CD4-positive, alpha-beta T cell treated with Interleukin-15 for 1 hour (primary cell): ENCODE data around the gene RAC2.
A peak's percentile ranks its signal among the peaks of the same experiment; 100 is the strongest.

ENCODE experiments used
- DNase-seq: peaks from one replicate; pipeline ENCODE4 v3.0.0-alpha.2; 2020

The RAC2 gene

DNA sequence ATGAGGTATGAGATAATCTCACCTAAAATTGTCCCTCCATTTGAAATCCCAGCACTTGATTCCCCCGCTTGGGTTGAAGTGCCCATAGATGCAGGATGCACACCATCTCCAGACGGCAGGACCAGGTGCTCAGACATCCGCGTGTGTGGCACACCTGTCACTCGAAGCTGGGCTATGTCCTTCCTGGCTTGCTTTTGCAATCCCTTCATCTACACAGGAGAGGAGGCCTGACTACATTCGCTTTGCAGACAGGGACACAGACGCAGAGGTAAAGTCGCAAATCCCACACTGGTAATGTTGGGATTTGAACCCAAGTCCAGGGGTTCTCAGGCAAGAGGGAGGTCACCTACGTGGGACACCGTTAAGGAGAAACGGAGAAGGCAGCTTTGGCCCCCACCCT is 31.1 kb upstream of the RAC2 start:
- DNase-seq = no peak

DNA sequence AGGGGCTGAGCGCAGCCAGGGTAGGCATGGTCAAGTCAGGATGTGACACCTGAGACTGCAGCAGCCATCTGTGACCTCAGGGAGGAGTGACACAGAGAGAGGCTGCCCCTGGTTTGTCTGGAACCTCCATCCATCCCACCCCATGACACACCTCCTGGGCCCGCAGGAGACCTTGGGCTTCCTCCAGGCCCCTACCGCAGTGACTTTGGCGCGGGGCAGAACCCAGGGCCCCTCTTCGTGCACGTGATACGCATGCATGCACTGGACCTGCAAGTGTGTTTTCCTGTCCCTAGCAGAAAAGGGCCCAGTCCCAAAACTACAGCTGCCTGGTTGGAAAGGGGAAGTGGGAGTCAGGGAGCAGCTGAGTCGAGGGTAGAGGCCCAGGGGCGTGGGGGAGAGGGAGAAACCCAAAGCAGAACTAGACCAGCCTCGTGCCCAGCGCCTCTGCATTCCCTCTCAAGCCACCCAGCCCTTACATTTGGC is 30.4 kb upstream of the RAC2 start:
- DNase-seq = peak; percentile 63

DNA sequence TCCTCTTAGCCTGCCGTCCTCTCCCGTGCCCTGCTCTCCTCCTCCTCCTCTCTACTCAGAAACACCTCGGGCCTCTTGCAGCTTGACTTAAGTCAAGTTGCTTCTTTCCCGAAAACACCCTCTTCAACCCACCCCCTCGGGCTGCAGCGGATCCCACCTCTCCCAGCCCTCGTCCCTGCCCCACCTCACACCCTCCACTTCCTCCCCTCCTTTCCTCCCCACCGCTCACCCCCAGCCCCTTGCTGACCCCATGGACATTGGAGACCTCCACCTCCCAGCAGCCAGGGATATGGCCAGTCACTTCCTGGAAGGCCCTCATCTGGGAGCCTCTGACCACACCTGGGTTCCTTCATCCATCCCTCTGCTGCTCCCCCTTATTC is 29.8 kb upstream of the RAC2 start:
- peak; percentile 13 for DNase-seq

DNA sequence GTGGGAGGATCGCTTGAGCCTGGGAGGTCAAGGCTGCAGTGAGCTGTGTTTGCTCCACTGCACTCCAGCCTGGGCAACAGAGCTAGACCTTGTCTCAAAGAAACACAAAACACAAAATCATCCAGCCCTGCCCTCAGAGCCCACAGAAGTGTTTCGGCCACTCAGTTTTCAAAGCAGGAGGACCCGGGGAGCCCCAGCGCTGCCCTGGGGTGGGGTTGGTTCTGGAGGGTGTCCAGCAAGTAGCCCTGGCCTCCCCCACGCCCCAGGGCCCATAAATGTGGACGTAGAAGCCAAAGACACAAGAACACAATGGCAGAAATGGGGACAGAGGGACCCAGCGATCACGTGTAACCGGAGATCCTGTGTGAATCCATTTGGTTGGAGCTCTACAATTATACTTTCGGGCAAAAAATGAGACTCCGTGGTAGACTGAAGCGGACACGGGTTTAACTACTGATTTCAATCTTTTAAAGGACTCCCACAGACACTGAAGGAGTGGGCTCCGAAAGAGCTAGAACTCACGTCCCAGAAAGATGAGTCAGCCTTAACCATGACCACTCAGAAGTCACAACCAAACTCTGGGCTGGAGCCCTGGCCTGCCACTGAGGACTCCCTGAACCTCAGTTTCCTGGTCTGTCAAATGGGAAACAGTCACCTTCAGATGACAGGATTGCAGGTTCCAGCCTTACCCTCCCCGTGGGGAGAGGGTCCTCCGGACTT is 29.2 kb upstream of the RAC2 start:
- DNase-seq = no peak

DNA sequence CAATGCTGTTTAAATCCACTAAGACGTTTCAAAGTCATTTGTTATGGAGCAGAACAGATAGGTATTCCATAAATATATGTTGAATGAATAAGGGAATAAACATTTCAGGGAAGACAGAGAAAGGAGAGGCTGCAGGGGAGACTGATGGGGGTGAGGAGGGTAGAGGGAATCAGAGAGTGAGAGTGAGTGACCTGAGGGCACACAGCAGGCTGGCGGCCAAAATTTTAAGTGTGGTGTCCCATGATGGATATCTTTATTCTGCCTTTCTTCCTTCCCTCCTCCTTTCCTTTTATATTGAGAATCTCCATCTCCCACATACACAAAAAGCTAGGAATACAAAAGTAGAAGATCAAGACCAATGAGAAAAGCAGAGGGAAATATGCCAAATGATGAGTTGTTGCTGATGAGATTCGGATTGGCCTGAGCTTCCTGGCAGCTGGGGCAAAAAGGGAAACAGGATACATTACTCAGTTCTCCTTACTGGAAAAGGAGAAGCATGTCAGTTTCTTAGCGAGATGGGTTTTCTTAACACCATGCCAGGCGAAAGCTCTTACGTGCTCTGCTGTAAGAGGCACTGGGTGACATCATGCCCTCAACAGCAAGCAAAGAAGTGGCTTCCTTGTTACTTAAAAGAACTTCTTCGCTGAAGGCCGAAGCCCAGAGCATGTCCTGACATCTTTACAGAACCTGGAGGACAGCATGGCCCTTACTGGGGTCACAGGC is 27.0 kb upstream of the RAC2 start:
- peak; percentile 68 for DNase-seq

DNA sequence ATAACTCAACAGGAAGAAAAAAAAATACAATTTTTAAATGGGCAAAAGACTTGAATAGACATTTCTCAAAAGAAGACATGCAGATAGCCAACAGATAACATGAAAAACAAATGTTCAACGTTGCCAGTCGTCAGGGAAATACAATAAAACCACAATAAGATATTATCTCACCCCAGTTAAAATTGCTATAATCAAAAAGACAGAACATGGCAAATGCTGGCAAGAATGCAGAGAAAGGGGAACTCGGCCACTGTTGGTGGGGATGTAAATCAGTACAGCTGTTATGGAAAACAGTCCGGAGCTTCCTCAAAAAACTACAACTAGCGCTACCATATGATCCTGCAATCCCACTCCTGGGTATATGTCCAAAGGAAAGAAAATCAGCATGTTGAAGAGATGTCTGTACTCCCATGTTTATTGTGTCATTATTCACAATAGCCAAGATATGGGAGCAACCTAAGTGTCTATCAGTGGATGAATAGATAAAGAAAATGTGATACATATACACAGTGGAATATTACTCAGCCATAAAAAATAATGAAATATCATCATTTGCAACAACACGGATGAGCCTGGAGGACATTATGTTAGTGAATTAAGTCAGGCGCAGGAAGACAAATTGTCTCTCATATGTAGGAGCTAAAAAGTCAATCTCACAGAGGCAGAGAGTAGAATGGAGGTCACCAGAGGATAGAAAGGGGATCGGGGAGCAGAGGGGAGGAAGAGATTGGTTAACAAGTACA is 26.0 kb upstream of the RAC2 start:
- no peak for DNase-seq

DNA sequence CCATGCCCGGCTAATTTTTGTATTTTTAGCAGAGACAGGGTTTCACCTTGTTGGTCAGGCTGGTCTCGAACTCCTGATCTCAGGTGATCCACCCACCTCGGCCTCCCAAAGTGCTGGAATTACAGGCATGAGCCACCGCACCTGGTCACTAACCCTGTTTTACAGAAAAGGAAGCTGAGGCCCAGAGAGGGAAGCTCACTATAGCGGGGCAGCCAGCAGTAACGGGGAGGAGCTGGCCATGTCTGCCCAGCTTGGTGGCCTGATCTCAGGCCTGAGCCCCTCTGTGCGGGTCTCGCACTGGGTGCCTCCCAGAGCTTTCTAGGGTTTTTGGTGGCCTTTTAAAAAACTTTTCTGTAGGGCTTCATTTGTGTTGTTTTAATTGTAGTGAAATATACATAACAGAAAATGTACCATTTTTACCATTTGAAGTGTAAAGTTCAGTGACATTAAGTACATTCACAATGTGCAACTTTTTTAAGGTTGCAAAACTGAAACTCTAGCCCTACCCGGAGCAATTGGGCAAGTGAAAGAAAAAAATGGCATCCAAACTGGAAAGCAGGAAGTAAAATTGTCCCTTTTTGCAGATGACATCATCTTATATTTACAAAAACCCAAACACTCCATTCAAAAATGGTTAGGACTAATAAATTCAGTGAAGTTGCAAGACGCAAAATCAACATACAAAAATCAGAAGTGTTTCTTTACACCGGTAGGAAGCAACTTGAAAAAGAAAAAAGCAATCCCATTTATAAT is 23.8 kb upstream of the RAC2 start:
- no peak for DNase-seq

DNA sequence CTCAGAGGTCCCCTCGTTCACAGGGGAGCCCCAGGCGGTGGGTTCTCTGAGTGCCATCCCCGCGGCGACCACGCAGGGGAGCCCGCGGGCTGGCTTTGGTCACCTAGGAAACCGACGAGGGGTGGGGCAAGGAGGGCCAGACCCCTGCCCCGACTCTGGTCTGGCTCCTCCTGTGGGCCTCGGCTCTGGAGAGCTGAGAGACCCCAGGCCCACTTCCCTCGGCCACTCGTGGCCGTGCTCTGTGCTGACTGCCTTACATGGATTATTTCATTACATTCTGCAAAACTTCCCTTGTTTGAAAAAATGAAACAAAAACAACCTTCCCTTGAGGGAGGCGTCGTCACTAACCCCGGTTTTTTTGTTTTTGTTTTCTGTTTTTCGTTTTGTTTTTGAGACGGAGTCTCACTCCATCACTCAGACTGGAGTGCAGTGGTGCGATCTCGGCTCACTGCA is 23.1 kb upstream of the RAC2 start:
- peak; percentile 66 for DNase-seq

DNA sequence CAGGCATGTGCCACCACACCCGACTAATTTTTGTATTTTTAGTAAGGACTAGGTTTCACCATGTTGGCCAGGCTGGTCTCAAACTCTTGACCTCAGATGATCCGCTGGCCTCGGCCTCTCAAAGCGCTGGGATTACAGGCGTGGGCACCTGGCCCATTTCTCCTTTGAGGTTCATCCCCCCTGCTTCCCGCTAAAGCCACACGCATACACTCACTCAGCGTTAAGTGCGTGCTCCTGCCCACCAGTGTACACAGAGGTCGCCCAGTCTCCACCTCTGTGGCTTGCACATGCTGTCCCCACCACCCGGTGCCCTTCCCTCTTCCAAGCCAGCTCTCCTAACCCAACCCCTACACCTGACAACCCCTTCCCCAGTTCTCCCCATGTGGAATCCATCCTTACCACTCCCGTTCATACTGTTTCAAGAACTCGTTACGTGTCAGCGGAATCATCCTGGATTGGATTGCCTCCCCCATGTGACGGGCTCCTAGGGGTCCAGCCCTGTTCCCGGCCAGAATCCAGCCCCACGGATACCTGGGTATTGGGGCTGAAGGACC is 22.6 kb upstream of the RAC2 start:
- DNase-seq = no peak

DNA sequence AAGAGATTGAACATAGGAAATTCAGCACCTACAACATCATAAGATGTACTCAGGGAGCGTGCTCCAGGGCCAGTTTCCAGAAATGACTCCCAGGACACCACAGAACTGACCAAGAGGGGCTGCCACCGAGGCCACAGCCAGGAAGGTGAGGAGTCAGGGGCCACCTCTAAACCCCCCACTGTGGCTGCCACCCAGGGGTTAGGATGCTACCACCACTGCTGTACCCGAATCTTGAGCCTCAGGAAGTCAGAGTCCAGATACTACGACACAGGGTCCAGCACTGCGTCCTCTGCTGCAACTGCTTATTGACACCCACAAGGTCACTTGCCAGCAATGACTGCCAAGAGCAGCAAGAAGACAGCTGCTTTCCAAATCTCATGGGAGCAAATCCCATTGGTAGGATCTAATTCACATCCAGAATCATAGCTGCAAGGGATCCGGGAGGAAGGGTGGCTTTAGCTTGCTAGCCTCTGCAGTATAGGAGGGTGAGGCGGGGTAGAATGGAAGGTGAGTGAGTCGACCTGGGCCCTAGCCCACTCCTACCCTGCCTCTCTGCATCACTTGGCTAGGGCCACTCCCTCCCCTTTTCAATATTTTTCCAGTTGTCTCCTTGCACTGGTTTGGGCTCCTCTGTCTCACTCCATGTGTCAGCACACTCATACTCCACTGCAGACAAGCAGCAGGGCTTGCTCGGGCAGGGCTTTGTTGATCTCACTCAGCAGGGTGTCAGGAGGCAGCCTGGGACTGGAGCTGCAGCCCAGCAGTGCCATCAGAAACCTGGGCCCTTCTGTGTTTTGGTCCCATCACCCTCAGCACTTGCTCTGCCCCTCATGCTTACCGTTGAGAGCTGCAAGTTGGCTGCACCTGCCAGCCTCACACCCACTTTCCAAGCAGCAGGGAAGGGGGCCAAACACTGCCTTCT is 20.2 kb upstream of the RAC2 start:
- DNase-seq = no peak

DNA sequence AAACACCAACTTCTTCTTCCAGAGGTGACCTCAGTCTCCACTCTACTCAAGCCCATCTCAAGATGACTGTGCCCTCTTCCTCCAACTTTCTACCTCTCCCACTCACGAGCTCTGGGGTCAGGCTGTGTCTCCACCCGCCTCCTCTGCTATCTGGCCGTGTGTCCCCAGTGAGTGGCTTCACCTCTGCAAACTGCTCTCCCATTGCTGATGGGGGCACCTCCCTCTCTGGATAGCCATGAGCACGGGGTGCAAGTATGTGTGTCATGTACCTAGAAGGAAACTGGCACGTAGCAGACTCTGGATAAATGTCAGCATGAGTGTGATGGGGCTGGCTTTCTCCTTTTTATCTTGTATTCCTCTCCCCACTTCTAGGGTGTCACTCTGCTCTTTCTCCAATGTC is 18.3 kb upstream of the RAC2 start:
- DNase-seq = no peak

DNA sequence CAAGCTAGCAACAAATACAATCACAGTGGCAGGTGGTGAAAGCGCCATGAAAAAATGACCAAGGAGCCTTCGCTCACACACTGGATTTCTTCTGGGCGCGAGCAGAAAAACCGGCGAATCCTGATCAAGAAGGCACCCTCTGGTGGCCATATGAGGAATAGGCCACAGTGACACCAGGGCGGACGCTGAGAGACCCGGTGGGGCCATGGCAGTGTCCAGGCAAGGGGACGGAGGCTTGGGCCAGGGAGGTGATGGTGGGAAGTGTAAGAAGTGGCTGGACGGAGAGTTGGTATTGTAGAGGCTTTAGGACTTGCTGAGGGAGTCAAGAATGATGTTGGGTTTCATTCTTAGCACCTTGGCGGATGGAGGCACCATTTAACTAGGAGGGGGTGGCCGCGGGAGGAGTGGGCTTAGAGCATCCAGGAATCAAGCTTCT is 16.9 kb upstream of the RAC2 start:
- peak; percentile 69 for DNase-seq

DNA sequence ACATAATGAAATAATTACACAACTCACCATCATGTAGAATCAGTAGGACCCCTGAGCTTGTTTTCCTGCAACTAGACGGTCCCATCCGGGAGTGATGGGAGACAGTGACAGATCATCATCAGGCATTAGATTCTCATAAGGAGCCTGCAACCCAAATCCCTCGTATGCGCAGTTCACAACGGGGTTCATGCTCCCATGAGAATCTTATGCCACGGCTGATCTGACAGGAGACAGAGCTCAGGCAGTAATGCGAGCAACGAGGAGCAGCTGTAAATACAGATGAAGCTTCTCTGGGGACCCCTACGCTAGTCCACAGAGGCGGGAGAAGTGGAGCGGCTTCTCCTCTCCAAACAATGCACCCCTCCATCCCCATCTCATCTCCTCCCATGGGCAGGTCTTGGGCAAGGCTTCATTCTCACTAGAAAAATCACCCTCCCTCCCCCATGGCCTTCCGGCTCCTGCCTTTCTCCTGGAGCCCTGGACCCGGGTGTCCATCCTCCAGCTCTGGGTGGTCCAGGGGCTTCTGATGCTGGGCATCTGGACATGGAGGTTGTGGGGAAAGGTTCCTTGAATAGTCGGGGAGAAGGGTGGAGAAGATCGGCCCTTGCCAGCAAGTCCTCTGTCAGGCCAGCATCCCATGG is 16.2 kb upstream of the RAC2 start:
- no peak for DNase-seq

DNA sequence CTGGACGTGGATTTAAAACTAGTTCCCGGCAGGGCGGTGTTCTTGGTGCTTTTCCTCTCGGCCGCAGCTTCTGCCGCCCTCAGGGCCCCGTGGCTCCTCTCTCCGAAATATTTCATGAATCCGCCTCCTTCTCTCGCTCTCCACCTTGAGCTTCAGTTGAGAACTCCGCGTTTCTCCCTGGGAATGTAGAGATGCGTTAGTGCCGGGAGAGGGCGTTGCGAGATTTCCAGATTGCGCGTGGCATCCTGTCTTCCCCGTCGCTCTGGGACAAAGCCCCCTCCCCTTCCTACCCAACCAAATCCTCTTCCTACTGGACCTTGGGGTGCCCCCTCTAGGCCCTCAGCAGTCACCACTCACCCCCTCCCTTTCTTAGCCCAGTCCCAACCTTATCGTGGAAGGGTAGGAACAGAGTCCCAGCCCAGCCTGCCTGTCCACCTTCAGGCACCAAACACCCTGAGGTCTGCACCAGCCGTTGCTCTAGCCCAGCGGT is 15.5 kb upstream of the RAC2 start:
- no peak for DNase-seq

DNA sequence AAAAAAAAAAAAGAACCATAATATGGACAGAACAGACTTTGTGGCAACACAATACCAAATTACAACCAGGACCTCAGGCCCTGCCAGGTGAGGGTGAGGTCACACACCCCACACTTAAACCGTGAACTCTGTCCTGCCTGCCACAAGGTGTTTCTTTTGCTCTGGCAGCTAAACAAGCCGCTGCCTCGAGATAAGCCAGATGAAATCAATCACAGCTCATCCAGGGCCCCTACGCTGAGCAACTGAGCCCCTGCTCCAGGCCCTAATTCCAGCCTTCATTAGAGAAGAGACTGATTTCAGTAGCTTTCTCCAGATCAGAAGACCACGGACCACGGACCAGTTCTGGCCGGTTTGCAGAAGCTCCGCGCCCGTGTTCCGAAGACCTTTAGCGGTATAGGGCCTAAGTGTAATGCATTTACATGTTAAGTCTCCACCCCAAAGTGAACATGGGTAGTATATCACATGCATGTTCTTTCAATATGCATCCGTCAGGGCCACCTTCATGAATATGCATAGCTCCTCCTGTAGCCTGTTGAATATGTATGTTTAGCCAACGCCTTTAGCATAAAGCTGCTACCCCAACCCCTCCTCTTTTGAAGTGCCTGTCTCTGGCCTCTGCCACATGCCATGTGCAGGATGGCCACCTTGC is 14.8 kb upstream of the RAC2 start:
- no peak for DNase-seq

DNA sequence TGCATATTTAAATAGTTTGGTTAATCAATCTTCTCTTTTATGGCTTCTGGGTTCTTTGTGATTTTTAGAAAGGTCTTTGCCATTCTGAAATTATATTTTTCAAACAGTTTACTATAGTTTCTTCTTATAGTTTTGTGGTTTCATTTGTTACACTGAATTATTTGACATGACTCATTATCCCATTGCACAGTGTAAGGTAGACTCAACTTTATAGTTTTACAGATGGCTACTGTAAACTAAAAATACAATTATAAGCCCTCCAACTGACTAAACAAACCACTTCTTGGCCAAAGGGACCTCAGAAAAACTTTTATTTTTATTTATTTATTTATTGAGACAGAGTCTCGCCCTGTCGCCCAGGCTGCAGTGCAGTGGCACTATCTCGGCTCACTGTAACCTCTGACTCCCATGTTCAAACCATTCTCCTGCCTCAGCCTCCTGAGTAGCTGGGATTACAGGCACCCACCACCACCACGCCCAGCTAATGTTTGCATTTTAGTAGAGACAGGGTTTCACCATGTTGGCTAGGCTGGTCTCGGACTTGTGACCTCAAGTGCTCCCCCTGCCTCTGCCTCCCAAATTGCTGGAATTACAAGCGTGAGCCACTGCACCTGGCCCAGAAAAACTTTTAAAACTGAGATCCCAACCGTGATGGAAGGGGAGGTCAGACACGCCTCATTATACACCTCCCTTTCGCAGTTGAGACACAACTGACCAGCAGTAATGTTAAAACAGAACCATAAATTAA is 14.1 kb upstream of the RAC2 start:
- DNase-seq = no peak

DNA sequence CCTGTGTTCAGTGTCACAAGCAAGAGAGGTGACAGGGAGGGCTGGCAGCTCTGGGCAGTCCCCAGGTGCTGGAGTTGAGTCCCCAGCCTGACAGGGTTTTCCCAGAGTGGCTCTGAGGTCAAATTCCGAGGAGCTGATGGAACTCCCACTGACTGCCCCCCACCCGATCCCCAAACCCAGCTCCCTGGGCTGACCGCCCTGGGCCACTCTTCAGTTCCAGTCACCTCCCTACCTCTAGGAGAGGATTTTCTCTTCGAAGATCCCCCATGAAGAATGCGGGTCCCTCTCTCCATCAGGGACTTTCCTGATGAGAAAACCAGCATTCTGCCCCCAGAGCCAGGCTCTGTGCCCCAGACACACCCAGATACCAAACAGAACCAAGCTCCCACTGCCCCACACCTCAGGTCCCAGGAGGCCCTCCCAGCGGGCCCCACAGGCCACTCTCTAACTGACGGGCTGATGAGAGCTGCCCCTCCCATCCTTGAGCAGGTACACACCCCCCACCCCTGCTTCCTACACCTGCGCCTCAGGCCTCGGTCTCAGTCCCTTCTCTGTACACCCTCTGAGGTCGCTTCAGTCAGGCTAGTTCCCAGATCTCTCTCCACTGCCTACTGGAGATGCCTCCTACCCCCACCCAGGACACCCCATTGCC is 12.1 kb upstream of the RAC2 start:
- peak; percentile 15 for DNase-seq

DNA sequence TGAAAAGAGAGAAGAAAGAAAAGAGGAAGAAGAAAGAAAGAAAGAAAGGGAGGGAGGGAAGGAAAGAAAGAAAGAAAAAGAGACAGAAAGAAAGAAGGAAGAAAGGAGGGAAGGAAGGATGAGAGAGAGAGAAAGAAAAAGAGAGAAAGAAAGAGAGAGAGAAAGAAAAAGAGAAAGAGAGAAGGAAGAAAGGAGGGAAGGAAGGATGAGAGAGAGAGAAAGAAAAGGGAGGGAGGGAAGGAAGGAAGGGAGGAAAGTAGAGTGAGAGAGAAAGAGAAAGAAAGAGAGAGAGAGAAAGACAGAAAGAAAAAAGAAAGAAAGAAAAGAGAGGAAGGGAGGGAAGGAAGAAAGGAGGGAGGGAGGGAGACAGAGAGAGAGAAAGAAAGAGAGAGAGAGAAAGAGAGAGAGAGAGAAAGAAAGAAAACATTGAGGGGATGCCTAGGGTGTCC is 11.5 kb upstream of the RAC2 start:
- no peak for DNase-seq

DNA sequence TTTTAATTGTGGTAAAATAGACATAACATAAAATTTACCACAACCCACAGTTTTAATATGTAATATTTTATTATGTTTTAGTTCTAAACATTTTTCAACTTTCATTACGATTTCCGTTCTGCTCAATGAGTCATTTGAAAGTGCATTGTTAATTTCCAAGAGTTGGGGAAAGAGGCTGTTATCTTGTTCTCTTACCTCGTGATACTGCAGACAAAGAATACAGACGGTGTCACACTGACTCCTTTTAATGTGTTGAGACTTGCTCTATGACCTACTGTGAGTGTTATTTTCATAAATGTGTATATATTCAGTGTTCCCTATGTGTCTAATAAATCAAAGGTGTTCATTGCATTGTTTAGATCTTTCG is 10.8 kb upstream of the RAC2 start:
- DNase-seq = no peak
